Endothelial cell of umbilical vein (primary cell): Measurements from ENCODE around the gene SMAD3. TPM values are rescaled to one million over a fixed set of nuclear protein-coding genes. Genes with fewer than 3 reads are reported as not detected.
A peak's percentile ranks its signal among the peaks of the same experiment; 100 is the strongest.

Experiments
- BruUV-seq: library from RNA; stranded (reverse); fragments of 400-500 nt; replicated peaks from 2 replicates; lab custom pipeline; 2021; lab: Mats Ljungman, UMichigan
- CTCF ChIA-PET: fragments of 300-600, 350-600 bp; sonication (Branson Sonifier 250); formaldehyde crosslinking; loops from one replicate; lab custom pipeline; 2021; ENCODE audit warnings: antibody characterized with exemption, inconsistent platforms; lab: Charles Lee
- POLR2A ChIA-PET: fragments of 300-600, 350-600 bp; sonication (Branson Sonifier 250); formaldehyde crosslinking; loops from one replicate; lab custom pipeline; 2021; ENCODE audit warnings: antibody characterized with exemption, inconsistent platforms; lab: Charles Lee
- DNase-seq: peaks from one replicate; pipeline ENCODE4 v3.0.0-alpha.2; 2011; ENCODE audit warnings: low read depth, low spot score
- FAIRE-seq: peaks from 2 replicates; lab custom pipeline; 2011; peaks lifted over from hg19 to GRCh38; lab: Jason Lieb, UNC
- H2AFZ ChIP-seq: 2 replicates; pipeline ENCODE4 v1.6.0; 2012; ENCODE audit warnings: low read depth, low read length, control low read depth, inconsistent platforms
- H3K27ac ChIP-seq: 2 replicates; pipeline ENCODE4 v1.5.1; 2011; ENCODE audit warnings: low read depth, mild to moderate bottlenecking, control low read depth, low read length, moderate library complexity; ENCODE audit not compliant: insufficient read depth
- H3K27me3 ChIP-seq, 2 experiments: 2 replicates each; pipeline versions ENCODE4 v1.6.0 to v1.6.1; 2011; ENCODE audit warnings: low read length in 2 of 2, mixed read lengths in 1 of 2; ENCODE audit not compliant: control insufficient read depth in 2 of 2, insufficient read depth in 2 of 2
- H3K36me3 ChIP-seq, 2 experiments: 2 replicates in 1 of 2; 3 replicates in 1 of 2; pipeline ENCODE4 v1.5.1; 2011; ENCODE audit warnings: low read length in 2 of 2, mild to moderate bottlenecking in 1 of 2, moderate library complexity in 1 of 2; ENCODE audit not compliant: control insufficient read depth in 2 of 2, insufficient read depth in 2 of 2; ENCODE audit errors: extremely low read depth in 1 of 2
- H3K4me1 ChIP-seq: 3 replicates; pipeline ENCODE4 v1.5.1; 2011; ENCODE audit warnings: mild to moderate bottlenecking, low read length; ENCODE audit not compliant: control insufficient read depth, insufficient read depth; ENCODE audit errors: extremely low read depth
- H3K4me2 ChIP-seq: 2 replicates; pipeline ENCODE4 v1.6.1; 2011; ENCODE audit warnings: low read length, control low read depth, mixed read lengths; ENCODE audit not compliant: insufficient read depth
- H3K4me3 ChIP-seq, 3 experiments: fragments of 200-600 bp in 1 of 3; sonication (generic), shearing (Covaris generic) in 1 of 3; replicated peaks in 1 of 3; 2 replicates each; pipeline ENCODE4 v1.5.1; 2011 to 2016; ENCODE audit warnings: control low read depth in 3 of 3, low read length in 3 of 3, mild to moderate bottlenecking in 2 of 3, inconsistent platforms in 1 of 3, low read depth in 1 of 3, moderate library complexity in 1 of 3; ENCODE audit not compliant: insufficient read depth in 1 of 3
- H3K79me2 ChIP-seq: 2 replicates; pipeline ENCODE4 v1.6.0; 2012; ENCODE audit warnings: low read length, inconsistent platforms; ENCODE audit not compliant: control insufficient read depth, insufficient read depth
- H3K9ac ChIP-seq: replicated peaks from 2 replicates; pipeline ENCODE3; 2011; ENCODE audit warnings: low read length, control low read depth; ENCODE audit not compliant: insufficient read depth; ENCODE audit errors: extremely low read depth
- H3K9me1 ChIP-seq: replicated peaks from 3 replicates; pipeline ENCODE4 v1.6.0; 2011; ENCODE audit warnings: mild to moderate bottlenecking, low read length; ENCODE audit not compliant: control insufficient read depth, insufficient read depth; ENCODE audit errors: extremely low read depth
- H3K9me3 ChIP-seq: replicated peaks from 2 replicates; pipeline ENCODE4 v1.5.1; 2012; ENCODE audit warnings: low read length, inconsistent platforms; ENCODE audit not compliant: control insufficient read depth, insufficient read depth
- H4K20me1 ChIP-seq: replicated peaks from 2 replicates; pipeline ENCODE3; 2011; ENCODE audit warnings: mild to moderate bottlenecking, low read length; ENCODE audit not compliant: control insufficient read depth, insufficient read depth; ENCODE audit errors: extremely low read depth
- CTCF ChIP-seq, 2 donors: IDR thresholded peaks; 1 replicate in 1 of 2; 2 replicates in 1 of 2; pipeline ENCODE4 v1.5.1; 2011; ENCODE audit warnings: low read length in 2 of 2, mild to moderate bottlenecking in 2 of 2, moderate library complexity in 2 of 2, control low read depth in 1 of 2, inconsistent platforms in 1 of 2, low read depth in 1 of 2; ENCODE audit not compliant: insufficient read depth in 1 of 2; ENCODE audit errors: extremely low read depth in 1 of 2
- EZH2 ChIP-seq: IDR thresholded peaks from 2 replicates; pipeline ENCODE4 v1.6.1; 2012; ENCODE audit warnings: borderline replicate concordance, low read depth, mild to moderate bottlenecking, moderate library complexity, low read length, inconsistent platforms; ENCODE audit not compliant: severe bottlenecking
- FOS ChIP-seq: IDR thresholded peaks from 2 replicates; pipeline ENCODE4 v1.6.1; 2011; ENCODE audit warnings: mild to moderate bottlenecking, low read length, moderate library complexity, borderline replicate concordance; ENCODE audit not compliant: insufficient read depth
- GATA2 ChIP-seq: IDR thresholded peaks from 2 replicates; pipeline ENCODE4 v1.7.0; 2011; ENCODE audit warnings: low read depth, mild to moderate bottlenecking, moderate library complexity, mixed read lengths, low read length; ENCODE audit not compliant: insufficient read length, insufficient read depth
- JUN ChIP-seq: IDR thresholded peaks from 2 replicates; pipeline ENCODE4 v1.6.1; 2011; ENCODE audit warnings: borderline replicate concordance, low read depth; ENCODE audit not compliant: insufficient read length, insufficient read depth
- MAX ChIP-seq: IDR thresholded peaks from 2 replicates; pipeline ENCODE4 v1.6.1; 2011; ENCODE audit not compliant: insufficient read depth, insufficient read length
- MYC ChIP-seq: IDR thresholded peaks from one replicate; pipeline ENCODE4 v1.6.1; 2011; ENCODE audit warnings: mild to moderate bottlenecking, low read depth, low read length
- POLR2A ChIP-seq: IDR thresholded peaks from 2 replicates; pipeline ENCODE4 v1.6.1; 2012; ENCODE audit warnings: low read depth, mild to moderate bottlenecking, control low read depth, low read length
- POLR2AphosphoS5 ChIP-seq: IDR thresholded peaks from 2 replicates; pipeline ENCODE4 v1.6.1; 2012; ENCODE audit warnings: low read depth, mild to moderate bottlenecking, control low read depth, low read length, moderate library complexity; ENCODE audit not compliant: insufficient read depth
- dilution Hi-C: fragments of 300-500 bp; cut with MboI; formaldehyde crosslinking; loops from one replicate; pipeline ENCODE4 v1.15.0; 2019; ENCODE audit warnings: low sequenced_read_pairs; ENCODE audit not compliant: extremely low pct_ligation_motif_present
- intact Hi-C: fragments of 100-400 bp; cut with micrococcal nuclease; formaldehyde crosslinking; loops from one replicate; pipeline ENCODE4 v1.10.0; 2022
- polyA plus RNA-seq, 4 experiments: library from polyadenylated mRNA; depleted of rRNA in 3 of 4; stranded (reverse) in 3 of 4; unstranded in 1 of 4; fragments of >200 nt; gene quantifications; 2 replicates each; pipeline versions ENCODE4 v1.2.1 to v1.2.3, GENCODE V29; 2011 to 2012; ENCODE audit warnings: missing spikeins in 1 of 4
- total RNA-seq: library from RNA; stranded (reverse); gene quantifications from 2 replicates; pipeline ENCODE4 v1.2.3, GENCODE V29; 2021

Gene SMAD3
- total and polyA plus RNA-seq, 2 donors (not counting 3 experiments of a cell fraction or from before 2014, with no cell fraction given): 56.4 to 88.2 TPM

- DNase-seq: no peak
Observed at GRCh38 chr15:67103432-67103831, 38.0 kb downstream of the SMAD3 start.

More at GRCh38 chr15:67103432-67103831, 38.0 kb downstream of the SMAD3 start:
- dilution Hi-C loops (no loop called here), intact Hi-C loops (no loop called here)
- Histone ChIP-seq H3K36me3 (no peaks in the 10 kb centered on the region), H4K20me1 (no peaks in the 10 kb centered on the region), H3K9me3 (no peaks in the 10 kb centered on the region), H3K27ac (peak overlapping the region; percentile 95), H3K27me3 (no peaks in the 10 kb centered on the region), H3K4me2 (peak overlapping the region; percentile 47), H3K4me1 (peaks cover 77% of the 10 kb centered on the region), H2AFZ (no peak overlapping the region), H3K9ac (peak overlapping the region; percentile 74), H3K9me1 (no peaks in the 10 kb centered on the region), H3K79me2 (peaks cover 86% of the 10 kb centered on the region), H3K4me3 (peak overlapping the region in 1 of 3 experiments; percentile 0)
- TF ChIP-seq POLR2A (no peak), JUN (no peak), FOS (no peak), CTCF (IDR thresholded peaks at IDR 0.05; ENCODE audit: extremely low read depth in 1 of 2, insufficient read depth in 1 of 2, low read depth in 1 of 2, low read length in 2 of 2) (no peak), MYC (no peak), POLR2AphosphoS5 (no peak), MAX (no peak), GATA2 (no peak), EZH2 (no peak)
- no peak for FAIRE-seq
- POLR2A ChIA-PET: no interaction called here
- BruUV-seq: no TSS peak
- CTCF ChIA-PET: interaction anchor here (1.0 to 1.1 kb wide), 2 partner anchors 18 to 33 kb away, joined by 3 to 5 read pairs; no protein-coding TSS in a partner anchor
